ACC112 (cell line): ENCODE results near the gene HIC1.

ENCODE experiments used
- H2AFZ ChIP-seq: fragments of 200-600 bp; sonication (generic); one replicate; pipeline ENCODE4 v1.6.0; 2017; ENCODE audit warnings: antibody characterized with exemption, low read length; ENCODE audit not compliant: unreplicated experiment
- H3K27ac ChIP-seq: fragments of 200-600 bp; sonication (generic); 2 replicates; pipeline ENCODE4 v1.5.1; 2014; ENCODE audit warnings: low read depth, mild to moderate bottlenecking, antibody characterized with exemption, low read length, moderate library complexity
- H3K27me3 ChIP-seq: fragments of 200-600 bp; sonication (generic); 2 replicates; pipeline ENCODE4 v1.6.1; 2014; ENCODE audit warnings: mild to moderate bottlenecking, antibody characterized with exemption, low read length, moderate library complexity, mixed read lengths; ENCODE audit not compliant: insufficient read depth
- H3K36me3 ChIP-seq: fragments of 200-600 bp; sonication (generic); 2 replicates; pipeline ENCODE4 v1.6.1; 2016; ENCODE audit warnings: mild to moderate bottlenecking, antibody characterized with exemption, low read length, moderate library complexity, mixed read lengths; ENCODE audit not compliant: insufficient read depth
- H3K4me1 ChIP-seq: fragments of 200-600 bp; sonication (generic); one replicate; pipeline ENCODE4 v1.6.1; 2016; ENCODE audit warnings: low read length, mixed read lengths; ENCODE audit not compliant: insufficient read depth, unreplicated experiment, control insufficient read depth
- H3K4me3 ChIP-seq: fragments of 200-600 bp; sonication (generic); 2 replicates; pipeline ENCODE4 v1.5.1; 2014; ENCODE audit warnings: mild to moderate bottlenecking, low read depth, low read length
- H3K79me2 ChIP-seq: fragments of 200-600 bp; sonication (generic); one replicate; pipeline ENCODE4 v1.6.0; 2016; ENCODE audit warnings: low read length; ENCODE audit not compliant: control insufficient read depth, unreplicated experiment, insufficient read depth

Gene HIC1

GRCh38 chr17:2081564-2081963 is 26.7 kb downstream of the HIC1 start:
- H3K4me3 ChIP-seq, result no peak overlapping the region
- H3K4me1 ChIP-seq, result peaks cover 30% of the 10 kb centered on the region
- 0 out of 2 replicates have a peak overlapping the region, but pooled peaks have one; percentile 2 for H3K27ac ChIP-seq
- peaks cover 4% of the 10 kb centered on the region; the same call in 1 of the 2 replicates for H3K36me3 ChIP-seq
- no peaks in the 10 kb centered on the region for H3K79me2 ChIP-seq
- no peaks in the 10 kb centered on the region for H3K27me3 ChIP-seq
- no peak overlapping the region for H2AFZ ChIP-seq

GRCh38 chr17:2082003-2082781 is 27.3 kb downstream of the HIC1 start:
- no peaks in the 10 kb centered on the region for H3K79me2 ChIP-seq
- no peak overlapping the region for H2AFZ ChIP-seq
- H3K4me3 ChIP-seq, result no peak overlapping the region
- 0 out of 2 replicates have a peak overlapping the region, but pooled peaks have one; percentile 2 for H3K27ac ChIP-seq
- peaks cover 4% of the 10 kb centered on the region; the same call in 1 of the 2 replicates for H3K36me3 ChIP-seq
- peaks cover 30% of the 10 kb centered on the region for H3K4me1 ChIP-seq
- H3K27me3 ChIP-seq, result no peaks in the 10 kb centered on the region

GRCh38 chr17:2083613-2084035 is 28.7 kb downstream of the HIC1 start:
- H3K4me3 ChIP-seq, result no peak overlapping the region
- no peaks in the 10 kb centered on the region for H3K27me3 ChIP-seq
- H3K79me2 ChIP-seq, result no peaks in the 10 kb centered on the region
- no peak overlapping the region for H2AFZ ChIP-seq
- H3K36me3 ChIP-seq, result peaks cover 4% of the 10 kb centered on the region; the same call in 1 of the 2 replicates
- H3K4me1 ChIP-seq, result peaks cover 35% of the 10 kb centered on the region
- H3K27ac ChIP-seq, result no peak overlapping the region

GRCh38 chr17:2084036-2084765 is 29.3 kb downstream of the HIC1 start:
- Histone ChIP-seq H2AFZ (no peak overlapping the region), H3K36me3 (peaks cover 4% of the 10 kb centered on the region; the same call in 1 of the 2 replicates), H3K27me3 (no peaks in the 10 kb centered on the region), H3K79me2 (no peaks in the 10 kb centered on the region), H3K4me1 (peaks cover 40% of the 10 kb centered on the region), H3K4me3 (no peak overlapping the region), H3K27ac (peak overlapping the region; percentile 68)

GRCh38 chr17:2084766-2085647 is 30.1 kb downstream of the HIC1 start:
- Histone ChIP-seq H3K4me3 (no peak overlapping the region), H2AFZ (no peak overlapping the region), H3K4me1 (peaks cover 43% of the 10 kb centered on the region), H3K27ac (peak overlapping the region; percentile 68), H3K79me2 (no peaks in the 10 kb centered on the region), H3K27me3 (no peaks in the 10 kb centered on the region), H3K36me3 (peaks cover 4% of the 10 kb centered on the region; the same call in 1 of the 2 replicates)

GRCh38 chr17:2085648-2085949 is 30.7 kb downstream of the HIC1 start:
- Histone ChIP-seq H2AFZ (no peak overlapping the region), H3K27ac (peak overlapping the region; percentile 68), H3K4me3 (no peak overlapping the region), H3K4me1 (peaks cover 49% of the 10 kb centered on the region), H3K79me2 (no peaks in the 10 kb centered on the region), H3K27me3 (no peaks in the 10 kb centered on the region), H3K36me3 (peaks cover 4% of the 10 kb centered on the region; the same call in 1 of the 2 replicates)

- Histone ChIP-seq H3K79me2 (no peaks in the 10 kb centered on the region), H3K4me1 (peaks cover 56% of the 10 kb centered on the region), H3K27ac (no peak overlapping the region), H3K36me3 (no peaks in the 10 kb centered on the region), H3K27me3 (no peaks in the 10 kb centered on the region), H3K4me3 (no peak overlapping the region), H2AFZ (no peak overlapping the region)
Measured at GRCh38 chr17:2086306-2086705, 31.4 kb downstream of the HIC1 start.

- H3K79me2 ChIP-seq, result no peaks in the 10 kb centered on the region
- no peak overlapping the region for H3K4me3 ChIP-seq
- no peak overlapping the region for H3K27ac ChIP-seq
- no peaks in the 10 kb centered on the region for H3K36me3 ChIP-seq
- H3K4me1 ChIP-seq, result peaks cover 50% of the 10 kb centered on the region
- H2AFZ ChIP-seq, result no peak overlapping the region
- H3K27me3 ChIP-seq, result no peaks in the 10 kb centered on the region
Measured at GRCh38 chr17:2087597-2088211, 32.8 kb downstream of the HIC1 start.

- Histone ChIP-seq H3K36me3 (no peaks in the 10 kb centered on the region), H2AFZ (peak overlapping the region; percentile 72), H3K27me3 (no peaks in the 10 kb centered on the region), H3K4me3 (peak overlapping the region; percentile 80), H3K79me2 (no peaks in the 10 kb centered on the region), H3K27ac (peak overlapping the region; percentile 85), H3K4me1 (peaks cover 48% of the 10 kb centered on the region)
Measured at GRCh38 chr17:2089021-2089422, 34.1 kb downstream of the HIC1 start.

GRCh38 chr17:2090210-2090641 is 35.3 kb downstream of the HIC1 start:
- H3K79me2 ChIP-seq, result no peaks in the 10 kb centered on the region
- peak overlapping the region; percentile 80 for H3K4me3 ChIP-seq
- no peaks in the 10 kb centered on the region for H3K27me3 ChIP-seq
- H3K36me3 ChIP-seq, result no peaks in the 10 kb centered on the region
- peak overlapping the region; percentile 85 for H3K27ac ChIP-seq
- peaks cover 36% of the 10 kb centered on the region for H3K4me1 ChIP-seq
- H2AFZ ChIP-seq, result no peak overlapping the region
